HL-60 (cell line): Measurements from ENCODE around the gene FCAMR.

ENCODE experiments used
- DNase-seq, 2 experiments: peaks; one replicate each; pipeline ENCODE4 v3.0.0-alpha.2; 2010 to 2020; ENCODE audit warnings: low read depth in 1 of 2, low spot score in 1 of 2
- H3K27ac ChIP-seq: fragments of 250-450 bp; sonication (Bioruptor Pico); replicated peaks from 2 replicates; pipeline ENCODE4 v1.5.1; 2020; ENCODE audit warnings: mild to moderate bottlenecking, moderate library complexity
- H3K27me3 ChIP-seq: fragments of 250-450 bp; sonication (Bioruptor Pico); 2 replicates; pipeline ENCODE4 v1.5.1; 2021; ENCODE audit warnings: mild to moderate bottlenecking, moderate library complexity; ENCODE audit not compliant: insufficient read depth, poor library complexity, severe bottlenecking
- H3K4me3 ChIP-seq: replicated peaks from 2 replicates; pipeline ENCODE4 v1.5.1; 2011; ENCODE audit warnings: mild to moderate bottlenecking, control low read depth, low read length; ENCODE audit not compliant: insufficient read depth
- CTCF ChIP-seq: IDR thresholded peaks from one replicate; pipeline ENCODE4 v1.5.1; 2011; ENCODE audit warnings: low read length, control low read depth, inconsistent platforms; ENCODE audit not compliant: insufficient read depth
- GABPA ChIP-seq: IDR thresholded peaks from 2 replicates; pipeline ENCODE4 v1.6.1; 2012; ENCODE audit warnings: low read depth
- POLR2AphosphoS5 ChIP-seq: IDR thresholded peaks from 2 replicates; pipeline ENCODE4 v1.6.1; 2012; ENCODE audit warnings: low read depth
- REST ChIP-seq: IDR thresholded peaks from 2 replicates; pipeline ENCODE4 v1.6.1; 2012; ENCODE audit warnings: low read depth; ENCODE audit not compliant: insufficient replicate concordance
- SPI1 ChIP-seq: IDR thresholded peaks from 2 replicates; pipeline ENCODE4 v1.6.1; 2012; ENCODE audit warnings: low read depth, mild to moderate bottlenecking, borderline replicate concordance

FCAMR gene

GRCh38 chr1:207018707-207019106 lies 48.4 kb upstream of the FCAMR start:
- Histone ChIP-seq H3K27me3 (no peaks in the 10 kb centered on the region), H3K4me3 (no peak overlapping the region), H3K27ac (no peak overlapping the region)
- DNase-seq, result no peak
- TF ChIP-seq POLR2AphosphoS5, result no peak
- no peak for TF ChIP-seq REST
- TF ChIP-seq GABPA, result no peak
- no peak for TF ChIP-seq SPI1
- TF ChIP-seq CTCF, result no peak

- peak in 1 of 2 experiments; percentile 17 for DNase-seq
- H3K27ac ChIP-seq, result no peak overlapping the region
- no peak for TF ChIP-seq REST
- no peak for TF ChIP-seq POLR2AphosphoS5
- TF ChIP-seq GABPA, result no peak
- no peak overlapping the region for H3K4me3 ChIP-seq
- no peaks in the 10 kb centered on the region for H3K27me3 ChIP-seq
These were observed 47.6 kb upstream of the FCAMR start for GRCh38 chr1:207017615-207018559.

GRCh38 chr1:207015791-207016190 lies 45.5 kb upstream of the FCAMR start:
- H3K4me3 ChIP-seq, result no peak overlapping the region
- DNase-seq, result no peak
- no peak overlapping the region for H3K27ac ChIP-seq
- H3K27me3 ChIP-seq, result no peaks in the 10 kb centered on the region
- TF ChIP-seq GABPA, result no peak
- TF ChIP-seq POLR2AphosphoS5, result no peak
- no peak for TF ChIP-seq CTCF
- no peak for TF ChIP-seq REST
- TF ChIP-seq SPI1, result no peak
